ENCODE measurements around the gene FBXO27.
"Not testable (repeated sequence)": the region's sequence is repeated elsewhere in the genome, so short reads cannot be mapped to it uniquely, and the experiment has no call there.

The FBXO27 gene

GRCh38 chr19:38988627-38989026, 43.7 kb downstream of the FBXO27 start:
- not testable (repeated sequence) for DNase-seq (ENCODE audit: low spot score)

- DNase-seq (ENCODE audit: low spot score): not testable (repeated sequence)
These were observed 44.6 kb downstream of the FBXO27 start for GRCh38 chr19:38987745-38988144.

DNA sequence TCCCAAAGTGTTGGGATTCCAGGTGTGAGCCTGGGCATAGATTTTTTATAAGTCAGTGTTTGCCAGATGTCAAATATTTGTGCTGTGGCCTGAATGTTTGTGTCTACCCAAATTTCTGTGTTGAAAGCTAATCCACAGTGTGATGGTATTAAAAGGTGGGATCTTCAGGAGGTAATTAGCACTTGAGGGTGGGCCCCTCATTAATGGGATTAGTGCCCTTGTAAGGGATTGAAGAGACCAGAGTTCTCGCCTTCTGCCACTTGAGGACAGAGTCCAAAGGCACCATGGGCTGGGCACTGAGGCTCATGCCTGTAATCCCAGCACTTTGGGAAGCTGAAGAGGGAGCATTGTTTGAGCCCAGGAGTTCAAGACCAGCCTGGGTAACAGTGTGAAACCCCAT, 47.1 kb downstream of the FBXO27 start:
- no peak for DNase-seq (ENCODE audit: low spot score)

GRCh38 chr19:38980583-38981374, 51.6 kb downstream of the FBXO27 start:
- DNase-seq (ENCODE audit: low spot score): no peak

DNA sequence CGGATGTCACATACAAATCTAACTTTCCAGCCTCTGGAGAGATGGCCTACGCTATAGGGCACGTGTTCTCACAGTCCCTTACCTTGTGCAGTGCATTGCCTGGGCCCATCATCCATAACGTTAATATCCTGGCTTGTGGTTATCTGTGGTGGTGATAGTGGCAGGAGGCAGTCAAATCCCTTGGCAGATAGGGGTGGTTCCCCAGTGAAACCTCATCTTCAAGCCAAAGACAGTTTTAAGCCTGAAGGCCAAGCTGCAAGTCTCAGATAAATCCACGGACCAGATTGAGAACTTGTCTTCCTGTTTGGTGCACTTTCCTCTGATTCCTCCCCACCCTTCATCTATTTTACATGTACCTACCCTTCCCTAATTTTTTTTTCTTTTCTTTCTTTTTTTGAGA, 52.5 kb downstream of the FBXO27 start:
- no peak for DNase-seq (ENCODE audit: low spot score)

GRCh38 chr19:38978326-38978689, 54.0 kb downstream of the FBXO27 start:
- DNase-seq (ENCODE audit: low spot score): no peak

DNA sequence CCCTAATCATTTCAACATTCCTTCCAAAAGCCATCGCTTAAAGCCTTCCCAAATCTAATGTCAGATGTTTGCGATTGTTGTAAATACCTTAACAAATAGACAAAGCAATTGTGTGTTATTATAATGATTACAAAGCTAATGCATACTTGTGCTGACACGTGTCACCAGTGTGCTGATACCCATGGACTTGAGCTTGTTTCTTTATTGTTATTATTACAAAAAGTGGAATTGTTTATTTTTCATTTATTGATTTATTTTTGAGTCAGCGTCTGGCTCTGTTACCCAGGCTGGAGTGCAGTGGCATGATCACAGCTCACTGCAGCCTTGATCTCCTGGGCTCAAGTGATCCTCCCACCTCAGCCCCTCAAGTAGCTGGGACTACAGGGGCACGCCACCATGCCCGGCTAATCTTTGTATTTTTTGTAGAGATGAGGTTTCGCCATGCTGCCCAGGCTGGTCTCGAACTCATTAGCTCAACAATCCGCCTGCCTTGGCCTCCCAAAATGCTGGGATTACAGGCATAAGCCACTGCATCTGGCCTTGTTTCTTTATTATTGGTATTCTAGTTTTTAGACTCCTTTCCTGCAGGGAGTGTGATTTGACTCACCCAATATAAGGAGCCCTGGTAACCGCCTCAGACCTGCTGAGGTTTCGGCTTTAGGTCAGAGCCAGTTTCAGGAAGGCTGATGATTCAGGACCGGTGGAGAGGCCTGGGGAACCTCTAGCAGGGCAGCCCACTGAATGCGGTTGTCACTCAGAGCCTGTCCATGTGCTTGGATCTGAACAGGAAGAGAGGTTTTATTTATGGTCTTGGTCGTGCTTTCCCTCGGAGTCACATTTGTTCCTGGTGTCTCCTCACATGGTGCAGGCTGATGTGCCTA, 54.7 kb downstream of the FBXO27 start:
- no peak for DNase-seq (ENCODE audit: low spot score)

DNA sequence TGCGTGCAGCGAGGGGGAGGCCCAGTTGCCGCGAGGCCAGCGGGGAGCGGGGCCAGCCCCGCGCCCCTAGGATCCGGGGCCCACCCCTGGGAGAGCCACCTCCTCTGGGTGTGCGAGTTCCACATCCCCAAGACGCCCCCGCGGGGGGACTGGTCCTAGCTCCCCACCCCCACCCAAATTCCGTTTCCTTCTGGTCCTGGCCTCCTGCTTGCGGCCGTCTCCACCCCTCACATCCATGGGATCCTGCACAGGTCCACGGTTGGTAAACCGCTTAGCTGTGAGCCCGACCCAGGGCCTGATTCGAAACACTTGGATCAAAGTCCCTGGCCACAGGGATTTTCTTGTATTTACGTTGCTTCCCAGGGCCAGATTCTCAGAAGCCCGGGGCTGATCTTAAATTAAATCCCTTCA, 56.5 kb downstream of the FBXO27 start:
- no peak for DNase-seq (ENCODE audit: low spot score)

GRCh38 chr19:38975214-38975860, 57.0 kb downstream of the FBXO27 start, which contains the start of gene FBXO17:
FBXO17 (minus strand) TSS chr19:38975742; CDS start chr19:38950319, 25,423 bp downstream.
- DNase-seq (ENCODE audit: low spot score): no peak

DNA sequence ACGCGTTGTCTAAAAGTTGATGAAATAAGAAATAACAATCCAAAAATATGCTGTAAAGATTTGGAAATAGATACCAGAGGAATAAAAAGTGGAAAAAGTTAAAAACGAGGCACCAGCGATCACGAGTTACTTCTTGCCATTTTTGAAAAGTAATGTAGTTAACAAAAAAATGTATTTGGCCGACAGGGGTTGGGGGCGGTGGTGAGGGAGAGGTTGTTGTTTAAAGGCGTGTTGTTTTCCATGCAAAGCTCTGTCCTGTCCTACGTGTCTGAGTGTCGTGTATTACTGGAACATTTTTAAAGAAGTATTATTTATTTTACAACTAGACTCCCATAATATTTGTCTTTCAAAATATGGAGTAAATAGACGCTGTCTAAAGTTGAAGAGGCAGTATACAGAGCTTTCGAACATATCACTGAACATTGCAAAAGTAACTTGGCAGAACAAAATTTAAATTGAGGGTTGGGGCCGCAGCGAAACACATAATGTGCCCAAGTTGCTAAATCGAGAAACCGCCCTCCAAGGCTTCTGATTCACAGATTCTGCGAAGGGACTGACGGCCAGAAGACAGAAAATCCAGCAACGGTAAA, 57.6 kb downstream of the FBXO27 start:
- DNase-seq (ENCODE audit: low spot score): no peak

Measured in CD4-positive, alpha-beta T cell treated with Interleukin-6 at 100 ng/mL for 8 hours (primary cell).